GM23248 (cell line): ENCODE results near the gene GUCY1B1.

Experiments used
- EZH2 ChIP-seq: fragments of 200-600 bp; sonication (generic); IDR thresholded peaks from 2 replicates; pipeline ENCODE4 v1.6.1; 2018; ENCODE audit warnings: antibody characterized with exemption, mild to moderate bottlenecking; ENCODE audit not compliant: insufficient read depth, poor library complexity, severe bottlenecking
- EZH2phosphoT487 ChIP-seq: fragments of 200-600 bp; sonication (generic); IDR thresholded peaks from 2 replicates; pipeline ENCODE4 v1.6.1; 2018; ENCODE audit warnings: antibody characterized with exemption, moderate library complexity, mild to moderate bottlenecking, low read depth; ENCODE audit not compliant: insufficient read depth

- TF ChIP-seq EZH2 = no peak
- no peak for TF ChIP-seq EZH2phosphoT487
These were observed 20.3 kb upstream of the GUCY1B1 start for GRCh38 chr4:155738548-155738947.
